ENCODE results near the gene TP53TG5.

The TP53TG5 gene

GRCh38 chr20:45391559-45391958 is 13.4 kb upstream of the TP53TG5 start:
- H3K4me1 ChIP-seq (ENCODE audit: control insufficient read depth, insufficient read depth, low read length) = no peaks in the 10 kb centered on the region
- CTCF ChIA-PET = interaction anchor here (0.6 to 1.0 kb wide), 3 partner anchors 17 to 65 kb away, joined by 3 to 4 read pairs (median 3); no protein-coding TSS in a partner anchor
- H3K4me3 ChIP-seq (ENCODE audit: low read depth, low read length) = no peak overlapping the region
- no peaks in the 10 kb centered on the region for H3K9me3 ChIP-seq (ENCODE audit: control insufficient read depth, insufficient read depth, low read depth, low read length)
- no peaks in the 10 kb centered on the region for H3K36me3 ChIP-seq (ENCODE audit: control insufficient read depth in 2 of 2, insufficient read depth in 1 of 2, low read length in 2 of 2)
- TF ChIP-seq ZNF112 (tag by site-specific recombination; IDR thresholded peaks at IDR 0.05) (no peak), ZNF558 (tag by site-specific recombination; IDR thresholded peaks at IDR 0.05) (peak; percentile 96)
- POLR2A ChIA-PET = no interaction called here
- no peak overlapping the region for H3K27ac ChIP-seq (ENCODE audit: extremely low read depth, low read depth, low read length)

GRCh38 chr20:45390931-45391330 is 12.8 kb upstream of the TP53TG5 start:
- Histone ChIP-seq H3K9me3 (ENCODE audit: control insufficient read depth, insufficient read depth, low read depth, low read length) (no peaks in the 10 kb centered on the region), H3K4me1 (ENCODE audit: control insufficient read depth, insufficient read depth, low read length) (no peaks in the 10 kb centered on the region), H3K4me3 (ENCODE audit: low read depth, low read length) (no peak overlapping the region), H3K36me3 (ENCODE audit: control insufficient read depth in 2 of 2, insufficient read depth in 1 of 2, low read length in 2 of 2) (no peaks in the 10 kb centered on the region), H3K27ac (ENCODE audit: extremely low read depth, low read depth, low read length) (no peak overlapping the region)
- TF ChIP-seq ATF2 (tag by site-specific recombination; IDR thresholded peaks at IDR 0.05; ENCODE audit: low read depth) (peak; percentile 34; the same call in 1 of the 2 replicates), ZNF629 (tag by site-specific recombination; IDR thresholded peaks at IDR 0.05) (0 out of 2 replicates have a peak, but pooled peaks have one; percentile 30), ZNF555 (tag by site-specific recombination; conservative IDR thresholded peaks at IDR 0.05) (no peak), ZNF473 (tag by site-specific recombination; IDR thresholded peaks at IDR 0.05) (no peak)
- ChIA-PET CTCF (interaction anchor here (0.6 to 1.0 kb wide), 3 partner anchors 17 to 65 kb away, joined by 3 to 4 read pairs (median 3); no protein-coding TSS in a partner anchor), POLR2A (no interaction called here)

GRCh38 chr20:45387274-45387673 is 9.1 kb upstream of the TP53TG5 start:
- TF ChIP-seq ZBTB8A (tag by site-specific recombination; IDR thresholded peaks at IDR 0.05) (no peak), RBAK (tag by site-specific recombination; IDR thresholded peaks at IDR 0.05) (no peak), ZFP41 (tag by site-specific recombination; IDR thresholded peaks at IDR 0.05; ENCODE audit: borderline replicate concordance) (no peak), ZNF530 (tag by site-specific recombination; IDR thresholded peaks at IDR 0.05; ENCODE audit: low read depth) (no peak), IKZF3 (tag by site-specific recombination; IDR thresholded peaks at IDR 0.05) (no peak), ZFP3 (tag by site-specific recombination; IDR thresholded peaks at IDR 0.05; ENCODE audit: low read depth) (no peak), YY1 (tag by site-specific recombination; IDR thresholded peaks at IDR 0.05) (no peak), MYNN (tag by site-specific recombination; IDR thresholded peaks at IDR 0.05; ENCODE audit: borderline replicate concordance) (no peak), GLI2 (tag by site-specific recombination; IDR thresholded peaks at IDR 0.05; ENCODE audit: borderline replicate concordance, low read depth) (no peak), PRDM4 (tag by site-specific recombination; IDR thresholded peaks at IDR 0.05) (no peak), ZNF404 (tag by site-specific recombination; IDR thresholded peaks at IDR 0.05) (no peak), MZF1 (tag by site-specific recombination; IDR thresholded peaks at IDR 0.05; ENCODE audit: borderline replicate concordance) (no peak), ZNF423 (tag by site-specific recombination; IDR thresholded peaks at IDR 0.05) (no peak), ZNF214 (tag by site-specific recombination; IDR thresholded peaks at IDR 0.05; ENCODE audit: borderline replicate concordance) (no peak)
- TF ChIP-seq, protein P1, sequence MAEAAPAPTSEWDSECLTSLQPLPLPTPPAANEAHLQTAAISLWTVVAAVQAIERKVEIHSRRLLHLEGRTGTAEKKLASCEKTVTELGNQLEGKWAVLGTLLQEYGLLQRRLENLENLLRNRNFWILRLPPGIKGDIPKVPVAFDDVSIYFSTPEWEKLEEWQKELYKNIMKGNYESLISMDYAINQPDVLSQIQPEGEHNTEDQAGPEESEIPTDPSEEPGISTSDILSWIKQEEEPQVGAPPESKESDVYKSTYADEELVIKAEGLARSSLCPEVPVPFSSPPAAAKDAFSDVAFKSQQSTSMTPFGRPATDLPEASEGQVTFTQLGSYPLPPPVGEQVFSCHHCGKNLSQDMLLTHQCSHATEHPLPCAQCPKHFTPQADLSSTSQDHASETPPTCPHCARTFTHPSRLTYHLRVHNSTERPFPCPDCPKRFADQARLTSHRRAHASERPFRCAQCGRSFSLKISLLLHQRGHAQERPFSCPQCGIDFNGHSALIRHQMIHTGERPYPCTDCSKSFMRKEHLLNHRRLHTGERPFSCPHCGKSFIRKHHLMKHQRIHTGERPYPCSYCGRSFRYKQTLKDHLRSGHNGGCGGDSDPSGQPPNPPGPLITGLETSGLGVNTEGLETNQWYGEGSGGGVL (tag by site-specific recombination; IDR thresholded peaks at IDR 0.05) = no peak
- TF ChIP-seq, protein P2, sequence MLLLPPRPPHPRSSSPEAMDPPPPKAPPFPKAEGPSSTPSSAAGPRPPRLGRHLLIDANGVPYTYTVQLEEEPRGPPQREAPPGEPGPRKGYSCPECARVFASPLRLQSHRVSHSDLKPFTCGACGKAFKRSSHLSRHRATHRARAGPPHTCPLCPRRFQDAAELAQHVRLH (tag by site-specific recombination; IDR thresholded peaks at IDR 0.05) = no peak
- no peaks in the 10 kb centered on the region for H3K36me3 ChIP-seq (ENCODE audit: control insufficient read depth in 2 of 2, insufficient read depth in 1 of 2, low read length in 2 of 2)
- no peaks in the 10 kb centered on the region for H3K9me3 ChIP-seq (ENCODE audit: control insufficient read depth, insufficient read depth, low read depth, low read length)
- no peaks in the 10 kb centered on the region for H3K4me1 ChIP-seq (ENCODE audit: control insufficient read depth, insufficient read depth, low read length)
- H3K4me3 ChIP-seq (ENCODE audit: low read depth, low read length) = no peak overlapping the region
- H3K27ac ChIP-seq (ENCODE audit: extremely low read depth, low read depth, low read length) = no peak overlapping the region
- CTCF ChIA-PET = interaction anchor here (0.7 to 3.0 kb wide), 5 partner anchors 13 to 93 kb away, joined by 3 to 25 read pairs (median 4); partner anchors contain the start of gene SYS1
- POLR2A ChIA-PET = interaction anchor here (1.0 kb wide), 1 partner anchor 12 kb away, joined by 3 read pairs; no protein-coding TSS in a partner anchor

Measured in HEK293 (cell line).